H7 (cell line): Measurements from ENCODE around the gene FAM20C. TPM values are rescaled to one million over a fixed set of nuclear protein-coding genes. Genes with fewer than 3 reads are reported as not detected.

Experiments used
- DNase-seq: peaks from one replicate; pipeline ENCODE4 v3.0.0; 2012
- H3K27me3 ChIP-seq: 2 replicates; pipeline ENCODE4 v1.6.0; 2011; ENCODE audit warnings: mild to moderate bottlenecking, low read length; ENCODE audit not compliant: control insufficient read depth, insufficient read depth
- H3K36me3 ChIP-seq: replicated peaks from 2 replicates; pipeline ENCODE4 v1.5.1; 2011; ENCODE audit warnings: low read length; ENCODE audit not compliant: control insufficient read depth, insufficient read depth
- H3K4me3 ChIP-seq: 2 replicates; pipeline ENCODE4 v1.5.1; 2011; ENCODE audit warnings: low read depth, mild to moderate bottlenecking, control low read depth, low read length, moderate library complexity; ENCODE audit not compliant: insufficient read depth
- total RNA-seq: library from RNA; depleted of rRNA; stranded (reverse); fragments of >200 nt; shearing (Covaris generic); gene quantifications from 2 replicates; pipeline ENCODE4 v1.2.3, GENCODE V29; 2014

The FAM20C gene
- total RNA-seq, 1 experiment from 2014 or later: 63.2 TPM

GRCh38 chr7:279821-280220, 87.5 kb downstream of the FAM20C start:
- no peaks in the 10 kb centered on the region for H3K36me3 ChIP-seq
- no peaks in the 10 kb centered on the region for H3K27me3 ChIP-seq
- no peak overlapping the region for H3K4me3 ChIP-seq
- DNase-seq: no peak

GRCh38 chr7:280461-280860, 88.1 kb downstream of the FAM20C start:
- Histone ChIP-seq H3K36me3 (no peaks in the 10 kb centered on the region), H3K4me3 (no peak overlapping the region), H3K27me3 (no peaks in the 10 kb centered on the region)
- peak; percentile 26 for DNase-seq

GRCh38 chr7:281637-282036, 89.3 kb downstream of the FAM20C start:
- H3K36me3 ChIP-seq: no peaks in the 10 kb centered on the region
- no peak for DNase-seq
- no peaks in the 10 kb centered on the region for H3K27me3 ChIP-seq
- no peak overlapping the region for H3K4me3 ChIP-seq

GRCh38 chr7:282621-283020, 90.2 kb downstream of the FAM20C start:
- no peak overlapping the region for H3K4me3 ChIP-seq
- H3K36me3 ChIP-seq: no peaks in the 10 kb centered on the region
- DNase-seq: peak; percentile 14
- H3K27me3 ChIP-seq: no peaks in the 10 kb centered on the region

- DNase-seq: peak; percentile 61
- Histone ChIP-seq H3K36me3 (no peaks in the 10 kb centered on the region), H3K4me3 (no peak overlapping the region), H3K27me3 (peaks cover 11% of the 10 kb centered on the region; the same call in 1 of the 2 replicates)
Measured at GRCh38 chr7:284762-285722, 92.7 kb downstream of the FAM20C start.

GRCh38 chr7:285731-286130, 93.4 kb downstream of the FAM20C start:
- H3K27me3 ChIP-seq: peaks cover 17% of the 10 kb centered on the region; the same call in 1 of the 2 replicates
- peak; percentile 40 for DNase-seq
- no peaks in the 10 kb centered on the region for H3K36me3 ChIP-seq
- H3K4me3 ChIP-seq: no peak overlapping the region

- no peak overlapping the region for H3K4me3 ChIP-seq
- DNase-seq: no peak
- no peaks in the 10 kb centered on the region for H3K36me3 ChIP-seq
- peaks cover 17% of the 10 kb centered on the region; the same call in 1 of the 2 replicates for H3K27me3 ChIP-seq
Measured at GRCh38 chr7:286266-286665, 93.9 kb downstream of the FAM20C start.

GRCh38 chr7:288671-289101, 96.3 kb downstream of the FAM20C start:
- Histone ChIP-seq H3K36me3 (no peaks in the 10 kb centered on the region), H3K4me3 (no peak overlapping the region), H3K27me3 (peaks cover 17% of the 10 kb centered on the region; the same call in 1 of the 2 replicates)
- DNase-seq: peak; percentile 51

GRCh38 chr7:289209-289755, 96.9 kb downstream of the FAM20C start:
- peak; percentile 85 for DNase-seq
- H3K27me3 ChIP-seq: peaks cover 17% of the 10 kb centered on the region; the same call in 1 of the 2 replicates

GRCh38 chr7:289756-290553, 97.6 kb downstream of the FAM20C start, which contains the start of gene FOXL3:
Gene FOXL3 (plus strand): TSS chr7:290170. CDS start chr7:290170, 0 bp downstream.
- Histone ChIP-seq H3K36me3 (no peaks in the 10 kb centered on the region), H3K4me3 (peak within 1 kb of the TSS; percentile 14; the same call in 1 of the 2 replicates), H3K27me3 (peaks cover 17% of the 10 kb centered on the region; the same call in 1 of the 2 replicates)
- DNase-seq: peak; percentile 88

More at GRCh38 chr7:289209-289755, 96.9 kb downstream of the FAM20C start:
- no peaks in the 10 kb centered on the region for H3K36me3 ChIP-seq
- H3K4me3 ChIP-seq: peak overlapping the region; percentile 14; the same call in 1 of the 2 replicates

- no peaks in the 10 kb centered on the region for H3K36me3 ChIP-seq
- peaks cover 17% of the 10 kb centered on the region; the same call in 1 of the 2 replicates for H3K27me3 ChIP-seq
- H3K4me3 ChIP-seq: no peak overlapping the region; the same call in 1 of the 2 replicates
- DNase-seq: peak; percentile 82
Measured at GRCh38 chr7:290554-291372, 98.4 kb downstream of the FAM20C start.

GRCh38 chr7:291373-292092, 99.2 kb downstream of the FAM20C start:
- peak; percentile 55 for DNase-seq
- Histone ChIP-seq H3K4me3 (no peak overlapping the region), H3K27me3 (peaks cover 17% of the 10 kb centered on the region; the same call in 1 of the 2 replicates), H3K36me3 (no peaks in the 10 kb centered on the region)

GRCh38 chr7:292226-292625, 99.9 kb downstream of the FAM20C start:
- Histone ChIP-seq H3K4me3 (no peak overlapping the region), H3K27me3 (peaks cover 17% of the 10 kb centered on the region; the same call in 1 of the 2 replicates), H3K36me3 (no peaks in the 10 kb centered on the region)
- DNase-seq: no peak
